ENCODE results near the gene FAM174C.

- TF ChIP-seq, protein P1, sequence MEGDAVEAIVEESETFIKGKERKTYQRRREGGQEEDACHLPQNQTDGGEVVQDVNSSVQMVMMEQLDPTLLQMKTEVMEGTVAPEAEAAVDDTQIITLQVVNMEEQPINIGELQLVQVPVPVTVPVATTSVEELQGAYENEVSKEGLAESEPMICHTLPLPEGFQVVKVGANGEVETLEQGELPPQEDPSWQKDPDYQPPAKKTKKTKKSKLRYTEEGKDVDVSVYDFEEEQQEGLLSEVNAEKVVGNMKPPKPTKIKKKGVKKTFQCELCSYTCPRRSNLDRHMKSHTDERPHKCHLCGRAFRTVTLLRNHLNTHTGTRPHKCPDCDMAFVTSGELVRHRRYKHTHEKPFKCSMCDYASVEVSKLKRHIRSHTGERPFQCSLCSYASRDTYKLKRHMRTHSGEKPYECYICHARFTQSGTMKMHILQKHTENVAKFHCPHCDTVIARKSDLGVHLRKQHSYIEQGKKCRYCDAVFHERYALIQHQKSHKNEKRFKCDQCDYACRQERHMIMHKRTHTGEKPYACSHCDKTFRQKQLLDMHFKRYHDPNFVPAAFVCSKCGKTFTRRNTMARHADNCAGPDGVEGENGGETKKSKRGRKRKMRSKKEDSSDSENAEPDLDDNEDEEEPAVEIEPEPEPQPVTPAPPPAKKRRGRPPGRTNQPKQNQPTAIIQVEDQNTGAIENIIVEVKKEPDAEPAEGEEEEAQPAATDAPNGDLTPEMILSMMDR (IDR thresholded peaks at IDR 0.05): no peak
- TF ChIP-seq POLR2A (IDR thresholded peaks at IDR 0.05): no peak
Observed at GRCh38 chr19:1324806-1325567, 49.7 kb downstream of the FAM174C start.
